GM23248 (cell line): ENCODE data around the gene RAB4B. TPM values are rescaled to one million over a fixed set of nuclear protein-coding genes. Genes with fewer than 3 reads are reported as not detected.

ENCODE experiments used
- DNase-seq: peaks from one replicate; pipeline ENCODE4 v3.0.0-alpha.2; 2015
- H2AFZ ChIP-seq: fragments of 200-600 bp; sonication (generic); 2 replicates; pipeline ENCODE4 v1.6.1; 2016; ENCODE audit warnings: antibody characterized with exemption
- H3F3A ChIP-seq: fragments of 200-600 bp; sonication (generic); 2 replicates; pipeline ENCODE4 v1.6.1; 2016; ENCODE audit warnings: mild to moderate bottlenecking, antibody characterized with exemption, mixed run types; ENCODE audit not compliant: insufficient read depth
- H3K27ac ChIP-seq: fragments of 200-600 bp; sonication (generic); 2 replicates; pipeline ENCODE4 v1.5.1; 2016; ENCODE audit warnings: mild to moderate bottlenecking
- H3K27me3 ChIP-seq: fragments of 200-600 bp; sonication (generic); replicated peaks from 2 replicates; pipeline ENCODE4 v1.6.1; 2016; ENCODE audit warnings: mild to moderate bottlenecking; ENCODE audit not compliant: insufficient read depth
- H3K36me3 ChIP-seq: fragments of 200-600 bp; sonication (generic); 2 replicates; pipeline ENCODE4 v1.6.1; 2016; ENCODE audit warnings: low read depth, mild to moderate bottlenecking
- H3K4me1 ChIP-seq: fragments of 200-600 bp; sonication (generic); 2 replicates; pipeline ENCODE4 v1.6.1; 2016; ENCODE audit warnings: mild to moderate bottlenecking; ENCODE audit not compliant: insufficient read depth
- H3K4me2 ChIP-seq: fragments of 200-600 bp; sonication (generic); one replicate; pipeline ENCODE4 v1.6.1; 2016; ENCODE audit warnings: mild to moderate bottlenecking; ENCODE audit not compliant: unreplicated experiment
- H3K4me3 ChIP-seq: fragments of 200-600 bp; sonication (generic); 2 replicates; pipeline ENCODE4 v1.5.1; 2016; ENCODE audit warnings: mild to moderate bottlenecking
- H3K79me2 ChIP-seq: fragments of 200-600 bp; sonication (generic); 2 replicates; pipeline ENCODE4 v1.6.1; 2016; ENCODE audit warnings: mild to moderate bottlenecking; ENCODE audit not compliant: insufficient read depth
- H3K9ac ChIP-seq: fragments of 200-600 bp; sonication (generic); 2 replicates; pipeline ENCODE4 v1.6.1; 2016; ENCODE audit warnings: mild to moderate bottlenecking
- H3K9me2 ChIP-seq: fragments of 200-600 bp; sonication (generic); 2 replicates; pipeline ENCODE4 v1.6.1; 2016; ENCODE audit warnings: mixed run types, mild to moderate bottlenecking, moderate library complexity; ENCODE audit not compliant: insufficient read depth
- H3K9me3 ChIP-seq: fragments of 200-600 bp; sonication (generic); one replicate; pipeline ENCODE4 v1.6.1; 2017; ENCODE audit warnings: low read depth
- H4K20me1 ChIP-seq: fragments of 200-600 bp; sonication (generic); 2 replicates; pipeline ENCODE4 v1.6.0; 2016; ENCODE audit not compliant: insufficient read depth
- EZH2 ChIP-seq: fragments of 200-600 bp; sonication (generic); IDR thresholded peaks from 2 replicates; pipeline ENCODE4 v1.6.1; 2018; ENCODE audit warnings: antibody characterized with exemption, mild to moderate bottlenecking; ENCODE audit not compliant: insufficient read depth, poor library complexity, severe bottlenecking
- EZH2phosphoT487 ChIP-seq: fragments of 200-600 bp; sonication (generic); IDR thresholded peaks from 2 replicates; pipeline ENCODE4 v1.6.1; 2018; ENCODE audit warnings: antibody characterized with exemption, moderate library complexity, mild to moderate bottlenecking, low read depth; ENCODE audit not compliant: insufficient read depth
- WGBS, 2 experiments: methylation state at CpG; one replicate each; pipeline ENCODE4 v1.1.6; 2015 to 2017; ENCODE audit warnings: low lambda C conversion rate in 2 of 2, low coverage in 1 of 2; ENCODE audit errors: missing lambda C conversion rate in 2 of 2; 5-methylcytosine and 5-hydroxymethylcytosine counted together
- in situ Hi-C: fragments of 300-500 bp; cut with MboI; formaldehyde crosslinking; loops from 2 replicates; pipeline ENCODE4 v1.15.0; 2020
- polyA plus RNA-seq: library from polyadenylated mRNA; unstranded; fragments of >200 nt; fragmentation: Nextera tagmentation; extraction: Ambion mirVana; gene quantifications from 2 replicates; pipeline ENCODE4 v1.2.1, GENCODE V29; 2016
- total RNA-seq: library from RNA; depleted of rRNA; stranded (reverse); fragments of >200 nt; shearing (Covaris generic); gene quantifications from 2 replicates; pipeline ENCODE4 v1.2.3, GENCODE V29; 2014

Gene RAB4B
- total and polyA plus RNA-seq, 2 experiments from 2014 or later = 23.2 to 25.6 TPM

- in situ Hi-C loops = no loop called here
- H4K20me1 ChIP-seq = no peaks in the 10 kb centered on the region
- H3K4me2 ChIP-seq = no peak overlapping the region
- no peak overlapping the region for H3K27ac ChIP-seq
- no peak for TF ChIP-seq EZH2phosphoT487
- no peak for TF ChIP-seq EZH2
- no peaks in the 10 kb centered on the region for H3K9me3 ChIP-seq
- H3F3A ChIP-seq = peaks cover 36% of the 10 kb centered on the region
- no peaks in the 10 kb centered on the region for H3K79me2 ChIP-seq
- peaks cover 27% of the 10 kb centered on the region for H3K4me1 ChIP-seq
- H2AFZ ChIP-seq = no peak overlapping the region
- H3K9ac ChIP-seq = no peak overlapping the region
- 90 to 91% methylated on average over 12 of the region's 12 CpGs for WGBS, 2 experiments
- H3K36me3 ChIP-seq = no peaks in the 10 kb centered on the region
- DNase-seq = no peak
- H3K4me3 ChIP-seq = no peak overlapping the region
- H3K27me3 ChIP-seq = no peaks in the 10 kb centered on the region
- no peaks in the 10 kb centered on the region for H3K9me2 ChIP-seq
These were observed 35.2 kb upstream of the RAB4B start for GRCh38 chr19:40742886-40743285.

DNA sequence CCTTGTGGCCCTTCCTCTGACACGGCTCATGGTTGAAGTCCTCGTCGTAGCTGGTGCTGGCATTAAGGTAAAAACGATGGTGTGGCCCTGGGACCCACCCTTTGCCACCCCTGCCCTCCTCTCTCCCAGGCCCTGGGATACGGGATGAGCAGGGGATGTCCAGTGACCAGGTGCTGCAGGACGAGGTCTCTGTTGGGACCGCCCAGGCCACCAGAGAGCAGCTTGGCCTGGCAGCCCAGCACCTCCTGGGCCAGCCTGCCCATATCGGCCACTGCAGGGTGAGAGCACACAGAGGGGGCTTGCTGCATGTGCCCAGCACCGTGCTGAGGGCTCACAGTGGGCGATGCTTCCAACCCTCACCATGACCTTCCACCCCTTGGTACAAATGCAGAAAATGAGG, 34.1 kb upstream of the RAB4B start:
- no peak for TF ChIP-seq EZH2phosphoT487
- TF ChIP-seq EZH2 = no peak
- WGBS, 2 experiments = 87 to 97% methylated on average over 8 of the region's 10 CpGs

DNA sequence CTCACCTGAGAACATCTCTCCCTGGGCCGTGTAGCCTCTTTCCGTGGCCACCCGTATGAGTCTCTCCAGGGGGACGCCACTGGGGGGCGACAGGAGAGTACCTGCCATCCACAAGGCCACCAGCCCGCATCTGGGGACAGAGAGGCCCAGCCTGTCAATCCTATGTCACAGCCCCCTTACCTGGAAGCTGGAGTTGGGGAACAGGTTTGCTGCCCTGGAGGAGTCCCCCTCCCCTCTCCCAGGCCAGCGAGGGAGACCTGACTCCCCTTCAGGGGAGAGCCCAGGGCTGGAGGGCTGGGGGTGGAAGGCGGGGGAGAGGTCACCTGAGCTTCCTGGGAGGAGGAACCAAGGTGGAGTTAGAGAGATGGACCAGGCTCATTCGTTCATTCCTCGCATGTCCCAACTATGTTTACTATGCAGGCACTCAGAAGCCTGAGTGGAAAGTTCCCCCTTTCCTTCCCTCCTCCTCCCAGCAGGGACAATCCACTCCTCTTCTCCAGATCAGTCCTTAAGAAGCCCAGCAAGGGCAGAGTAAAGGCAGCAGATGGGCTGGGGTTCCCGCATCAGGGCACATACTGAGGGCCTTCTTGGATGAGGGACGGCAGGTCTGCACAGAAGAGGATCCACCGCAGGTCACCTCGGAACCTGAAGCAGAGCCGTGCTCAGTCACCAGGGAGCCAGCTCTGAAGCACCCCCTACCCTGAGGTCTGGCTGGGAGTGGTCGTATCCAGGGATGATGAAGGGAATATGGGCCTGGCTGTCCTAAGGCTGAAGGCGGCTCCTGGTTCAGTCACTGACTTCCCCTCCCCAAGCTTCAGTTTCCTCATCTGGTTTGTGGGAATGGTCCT, 33.3 kb upstream of the RAB4B start:
- in situ Hi-C loops = no loop called here
- peaks cover 8% of the 10 kb centered on the region for H3K79me2 ChIP-seq
- peak overlapping the region; percentile 34 for H3K9ac ChIP-seq
- peaks cover 33% of the 10 kb centered on the region for H3K4me1 ChIP-seq
- peak overlapping the region; percentile 45; the same call in 1 of the 2 replicates for H2AFZ ChIP-seq
- TF ChIP-seq EZH2 (no peak), EZH2phosphoT487 (no peak)
- no peak overlapping the region for H3K4me3 ChIP-seq
- no peak for DNase-seq
- 80% methylated on average over 13 to 17 of the region's 17 CpGs for WGBS, 2 experiments
- no peaks in the 10 kb centered on the region for H4K20me1 ChIP-seq
- no peaks in the 10 kb centered on the region for H3K9me3 ChIP-seq
- H3K36me3 ChIP-seq = no peaks in the 10 kb centered on the region
- H3F3A ChIP-seq = peaks cover 23% of the 10 kb centered on the region
- H3K4me2 ChIP-seq = peak overlapping the region; percentile 43
- H3K27ac ChIP-seq = peak overlapping the region; percentile 43
- no peaks in the 10 kb centered on the region for H3K9me2 ChIP-seq
- H3K27me3 ChIP-seq = no peaks in the 10 kb centered on the region

More for the DNA sequence above, 34.1 kb upstream of the RAB4B start:
- Histone ChIP-seq H3K4me2 (no peak overlapping the region), H3F3A (peaks cover 29% of the 10 kb centered on the region), H3K9ac (no peak overlapping the region), H3K9me2 (no peaks in the 10 kb centered on the region), H4K20me1 (no peaks in the 10 kb centered on the region), H3K27me3 (no peaks in the 10 kb centered on the region), H3K4me3 (no peak overlapping the region), H3K4me1 (peaks cover 27% of the 10 kb centered on the region), H3K27ac (no peak overlapping the region), H3K79me2 (no peaks in the 10 kb centered on the region), H3K36me3 (no peaks in the 10 kb centered on the region), H3K9me3 (no peaks in the 10 kb centered on the region), H2AFZ (no peak overlapping the region)
- no peak for DNase-seq
- in situ Hi-C loops = no loop called here

DNA sequence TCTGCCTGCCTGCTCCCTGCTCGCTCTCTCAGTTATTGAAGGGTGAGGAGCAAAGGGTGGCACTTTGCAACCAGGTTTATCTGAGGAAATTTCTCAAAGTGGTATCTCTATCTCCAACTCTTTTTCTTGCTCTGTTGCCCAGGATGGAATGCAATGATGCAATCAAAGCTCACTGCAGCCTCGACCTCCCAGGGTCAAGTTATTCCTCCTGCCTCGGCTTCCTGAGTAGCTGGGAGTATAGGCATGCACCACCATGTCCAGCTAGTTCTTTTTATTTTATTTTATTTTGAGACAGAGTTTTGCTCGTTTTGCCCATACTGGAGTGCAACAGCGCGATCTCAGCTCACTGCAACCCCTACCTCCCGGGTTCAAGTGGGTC, 32.7 kb upstream of the RAB4B start:
- H3K27me3 ChIP-seq = no peaks in the 10 kb centered on the region
- no peak overlapping the region for H3K4me3 ChIP-seq
- H3K36me3 ChIP-seq = no peaks in the 10 kb centered on the region
- WGBS, 2 experiments = 75 to 76% methylated on average over 7 of the region's 7 CpGs
- peak; percentile 50 for DNase-seq
- H3K9ac ChIP-seq = peak overlapping the region; percentile 34
- no peak for TF ChIP-seq EZH2phosphoT487
- peak overlapping the region; percentile 43 for H3K4me2 ChIP-seq
- no peaks in the 10 kb centered on the region for H4K20me1 ChIP-seq
- in situ Hi-C loops = no loop called here
- peaks cover 12% of the 10 kb centered on the region for H3K79me2 ChIP-seq
- peaks cover 29% of the 10 kb centered on the region for H3K4me1 ChIP-seq
- H3K27ac ChIP-seq = peak overlapping the region; percentile 43
- peak overlapping the region; percentile 45; the same call in 1 of the 2 replicates for H2AFZ ChIP-seq
- H3K9me3 ChIP-seq = no peaks in the 10 kb centered on the region
- H3K9me2 ChIP-seq = no peaks in the 10 kb centered on the region
- H3F3A ChIP-seq = peaks cover 17% of the 10 kb centered on the region; the same call in 1 of the 2 replicates
